Mesodermal cell (in vitro differentiated cells): ENCODE measurements around the gene XPC.

Experiments used
- H3K27ac ChIP-seq: 2 replicates; pipeline ENCODE4 v1.7.0; 2013; ENCODE audit warnings: mild to moderate bottlenecking, low read depth, low read length, moderate library complexity; ENCODE audit not compliant: severe bottlenecking
- H3K36me3 ChIP-seq: 2 replicates; pipeline ENCODE4 v1.7.1; 2013; ENCODE audit warnings: mild to moderate bottlenecking, low read length, moderate library complexity; ENCODE audit not compliant: control insufficient read depth, insufficient read depth
- H3K4me1 ChIP-seq: one replicate; pipeline ENCODE4 v1.7.1; 2013; ENCODE audit warnings: mild to moderate bottlenecking, low read length; ENCODE audit not compliant: insufficient read depth, control insufficient read depth, poor library complexity, severe bottlenecking
- H3K4me3 ChIP-seq: 2 replicates; pipeline ENCODE4 v1.7.0; 2013; ENCODE audit warnings: low read length, control low read depth, mild to moderate bottlenecking; ENCODE audit not compliant: insufficient read depth, poor library complexity, severe bottlenecking; ENCODE audit errors: extremely low read depth
- H3K9me3 ChIP-seq: 2 replicates; pipeline ENCODE4 v1.7.1; 2013; ENCODE audit warnings: mild to moderate bottlenecking, low read length, moderate library complexity; ENCODE audit not compliant: control insufficient read depth
- WGBS, 2 experiments: methylation state at CpG; one replicate each; pipeline ENCODE4 v1.1.5; 2013; ENCODE audit warnings: missing lambda C conversion rate in 2 of 2; ENCODE audit not compliant: insufficient coverage in 2 of 2; 5-methylcytosine and 5-hydroxymethylcytosine counted together

Gene XPC

GRCh38 chr3:14188041-14188754, 9.8 kb upstream of the XPC start:
- WGBS, 2 experiments, result 100% methylated on average over 1 of the region's 4 CpGs
- Histone ChIP-seq H3K4me3 (no peak overlapping the region), H3K9me3 (no peaks in the 10 kb centered on the region), H3K36me3 (peaks cover 49% of the 10 kb centered on the region), H3K27ac (no peak overlapping the region), H3K4me1 (no peaks in the 10 kb centered on the region)

- H3K4me1 ChIP-seq, result no peaks in the 10 kb centered on the region
- peaks cover 60% of the 10 kb centered on the region for H3K36me3 ChIP-seq
- H3K27ac ChIP-seq, result no peak overlapping the region
- H3K4me3 ChIP-seq, result no peak overlapping the region
- H3K9me3 ChIP-seq, result no peaks in the 10 kb centered on the region
- WGBS, 2 experiments, result 100% methylated on average over 4 to 5 of the region's 5 CpGs
Observed at GRCh38 chr3:14186854-14187458, 8.6 kb upstream of the XPC start.

- Histone ChIP-seq H3K4me3 (no peak overlapping the region), H3K27ac (no peak overlapping the region), H3K4me1 (no peaks in the 10 kb centered on the region), H3K9me3 (no peaks in the 10 kb centered on the region), H3K36me3 (peaks cover 59% of the 10 kb centered on the region)
- 75 to 100% methylated on average over 1 of the region's 2 CpGs for WGBS, 2 experiments
Observed at GRCh38 chr3:14183015-14183577, 4.7 kb upstream of the XPC start.

- Histone ChIP-seq H3K4me3 (no peak overlapping the region), H3K9me3 (no peaks in the 10 kb centered on the region), H3K36me3 (peaks cover 45% of the 10 kb centered on the region), H3K27ac (no peak overlapping the region), H3K4me1 (peaks cover 7% of the 10 kb centered on the region)
- no CpG with 5 or more reads among the region's 3 CpGs for WGBS, 2 experiments
Observed at GRCh38 chr3:14181253-14181652, 2.9 kb upstream of the XPC start.

- Histone ChIP-seq H3K4me3 (peak overlapping the region; percentile 89), H3K4me1 (peaks cover 12% of the 10 kb centered on the region), H3K27ac (no peak overlapping the region), H3K9me3 (no peaks in the 10 kb centered on the region), H3K36me3 (peaks cover 32% of the 10 kb centered on the region)
- 100% methylated on average over 1 of the region's 1 CpG; no CpG with 5 or more reads in 1 of the 2 experiments for WGBS, 2 experiments
Observed at GRCh38 chr3:14179795-14180194, 1.4 kb upstream of the XPC start.

GRCh38 chr3:14179114-14179465, 689 bp upstream of the XPC start:
- peaks cover 27% of the 10 kb centered on the region for H3K36me3 ChIP-seq
- peaks cover 12% of the 10 kb centered on the region for H3K4me1 ChIP-seq
- no peaks in the 10 kb centered on the region for H3K9me3 ChIP-seq
- peak overlapping the region; percentile 89 for H3K4me3 ChIP-seq
- 13% methylated on average over 3 of the region's 3 CpGs; no CpG with 5 or more reads in 1 of the 2 experiments for WGBS, 2 experiments
- H3K27ac ChIP-seq, result peak overlapping the region; percentile 67

GRCh38 chr3:14177580-14178246, 688 bp downstream of the XPC start:
- 8 to 13% methylated on average over 8 to 10 of the region's 10 CpGs for WGBS, 2 experiments
- peak overlapping the region; percentile 93 for H3K27ac ChIP-seq
- peaks cover 24% of the 10 kb centered on the region for H3K36me3 ChIP-seq
- H3K4me3 ChIP-seq, result peak overlapping the region; percentile 89
- H3K4me1 ChIP-seq, result peaks cover 12% of the 10 kb centered on the region
- no peaks in the 10 kb centered on the region for H3K9me3 ChIP-seq

- Histone ChIP-seq H3K4me1 (peaks cover 12% of the 10 kb centered on the region), H3K36me3 (peaks cover 29% of the 10 kb centered on the region), H3K9me3 (no peaks in the 10 kb centered on the region), H3K4me3 (no peak overlapping the region), H3K27ac (no peak overlapping the region)
- 37 to 94% methylated on average over 2 to 3 of the region's 3 CpGs for WGBS, 2 experiments
Observed at GRCh38 chr3:14175383-14176037, 2.9 kb downstream of the XPC start.

- Histone ChIP-seq H3K27ac (no peak overlapping the region), H3K9me3 (no peaks in the 10 kb centered on the region), H3K4me3 (no peak overlapping the region), H3K36me3 (peaks cover 39% of the 10 kb centered on the region), H3K4me1 (peaks cover 12% of the 10 kb centered on the region)
- no CpG with 5 or more reads among the region's 2 CpGs for WGBS, 2 experiments
Observed at GRCh38 chr3:14174483-14174882, 3.9 kb downstream of the XPC start.

GRCh38 chr3:14172496-14172895, 5.9 kb downstream of the XPC start:
- Histone ChIP-seq H3K36me3 (peaks cover 59% of the 10 kb centered on the region), H3K27ac (no peak overlapping the region)
- 93 to 100% methylated on average over 3 to 4 of the region's 5 CpGs for WGBS, 2 experiments

More at GRCh38 chr3:14172496-14172895, 5.9 kb downstream of the XPC start:
- Histone ChIP-seq H3K9me3 (no peaks in the 10 kb centered on the region), H3K4me1 (peaks cover 12% of the 10 kb centered on the region), H3K4me3 (no peak overlapping the region)
